ENCODE results near the gene TYROBP.
"Not testable (repeated sequence)": the region's sequence is repeated elsewhere in the genome, so short reads cannot be mapped to it uniquely, and the experiment has no call there.

The TYROBP gene

DNA sequence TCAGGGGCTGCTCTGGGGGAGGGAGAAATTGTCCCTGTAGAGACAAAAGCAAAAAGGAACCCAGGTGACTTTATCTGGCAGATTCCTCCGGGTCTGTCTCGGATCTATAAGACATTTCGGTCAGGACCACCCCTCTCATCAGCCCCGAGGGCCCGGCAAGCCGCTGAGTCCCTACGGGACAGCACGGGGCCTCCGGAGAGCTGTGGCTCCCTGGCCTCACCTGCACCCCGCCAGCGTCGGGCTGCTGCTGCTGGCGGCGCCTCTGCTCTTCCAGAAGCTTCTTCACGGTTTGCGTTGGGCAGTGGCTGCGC is 9.6 kb downstream of the TYROBP start:
- DNase-seq, result no peak

DNA sequence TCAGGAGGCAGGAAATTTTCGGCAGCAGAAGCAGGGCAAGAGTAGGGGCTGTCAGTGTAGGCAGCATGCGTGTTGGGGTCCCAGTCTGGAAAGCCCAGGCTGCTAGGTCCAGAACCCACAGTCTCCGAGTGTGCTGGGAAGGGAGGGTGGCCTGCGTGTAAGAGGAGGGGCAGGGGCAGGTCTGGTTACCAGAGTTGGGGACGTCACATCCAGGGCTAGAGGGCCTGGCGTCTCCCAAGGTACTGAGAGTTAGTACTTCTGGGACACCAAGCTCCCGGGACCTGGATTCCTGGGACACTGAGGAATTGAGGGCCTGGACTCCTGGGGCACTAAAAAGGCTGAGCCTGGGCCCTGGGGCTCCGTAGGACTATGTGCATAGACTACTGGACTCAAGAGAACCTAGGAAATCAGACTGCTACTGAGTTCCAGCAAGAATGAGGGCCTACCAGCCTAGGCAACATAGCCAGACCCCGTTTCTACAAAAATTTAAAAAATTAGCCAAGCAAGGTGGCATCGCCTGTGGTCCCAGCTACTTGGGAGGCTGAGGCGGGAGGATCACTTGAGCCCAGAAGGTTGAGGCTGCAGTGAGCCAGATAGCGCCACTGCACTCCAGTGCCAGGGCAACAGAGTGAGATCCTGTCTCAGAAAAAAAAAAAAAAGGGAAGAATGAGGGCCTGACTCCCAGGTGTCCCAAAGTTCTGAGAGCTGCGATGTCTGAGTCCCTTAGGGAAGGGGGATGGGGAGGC is 10.2 kb downstream of the TYROBP start:
- DNase-seq, result no peak

DNA sequence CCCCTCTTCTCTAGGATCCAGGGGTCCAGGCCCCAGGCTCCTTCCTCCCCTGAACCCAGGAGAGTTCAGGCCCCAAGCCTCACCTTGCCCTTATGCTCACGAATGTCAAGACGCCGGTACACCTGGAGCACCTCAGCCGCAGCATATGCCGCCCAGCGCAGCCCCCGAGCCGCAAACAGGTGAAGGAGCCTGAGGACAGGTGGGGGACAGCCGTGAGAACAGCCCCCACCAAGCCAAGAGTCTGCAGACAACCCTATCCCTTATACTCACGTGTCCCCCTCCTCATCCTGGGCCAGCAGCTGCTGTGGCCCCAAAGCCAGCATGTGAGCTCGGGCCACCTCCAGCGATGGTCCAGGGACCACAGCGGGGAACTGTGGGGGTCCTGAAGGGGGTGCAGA is 11.5 kb downstream of the TYROBP start:
- no peak for DNase-seq

- DNase-seq, result no peak
Observed at GRCh38 chr19:35895911-35896642, 12.0 kb downstream of the TYROBP start.

- DNase-seq, result no peak
Observed at GRCh38 chr19:35894342-35894741, 13.8 kb downstream of the TYROBP start.

- DNase-seq, result not testable (repeated sequence)
Observed at GRCh38 chr19:35891819-35892218, 16.3 kb downstream of the TYROBP start.

DNA sequence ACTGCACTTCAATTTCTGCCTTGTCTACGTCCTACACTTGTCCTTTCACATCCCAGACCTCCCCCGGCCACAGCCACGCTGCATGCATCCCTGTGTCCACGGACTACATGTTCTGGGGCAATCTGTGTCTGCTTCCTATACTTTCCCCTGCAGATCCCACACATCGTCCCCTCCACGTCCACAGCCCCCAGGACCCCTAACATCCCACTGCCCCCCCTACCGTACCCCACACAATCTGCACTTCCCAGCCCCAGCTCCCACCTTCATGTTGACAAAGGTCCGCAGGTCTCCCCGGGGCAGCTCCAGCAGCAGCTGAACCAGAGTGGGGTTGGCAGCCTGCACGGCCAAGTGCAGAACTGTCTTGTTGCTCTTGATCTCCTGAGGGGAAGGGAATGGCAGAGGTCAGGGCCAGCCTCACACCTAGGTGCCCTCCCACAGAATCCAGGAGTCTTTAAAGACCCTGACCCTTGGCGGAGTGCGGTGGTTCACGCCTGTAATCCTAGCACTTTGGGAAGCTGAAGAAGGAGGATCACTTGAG is 17.9 kb downstream of the TYROBP start:
- no peak for DNase-seq

DNA sequence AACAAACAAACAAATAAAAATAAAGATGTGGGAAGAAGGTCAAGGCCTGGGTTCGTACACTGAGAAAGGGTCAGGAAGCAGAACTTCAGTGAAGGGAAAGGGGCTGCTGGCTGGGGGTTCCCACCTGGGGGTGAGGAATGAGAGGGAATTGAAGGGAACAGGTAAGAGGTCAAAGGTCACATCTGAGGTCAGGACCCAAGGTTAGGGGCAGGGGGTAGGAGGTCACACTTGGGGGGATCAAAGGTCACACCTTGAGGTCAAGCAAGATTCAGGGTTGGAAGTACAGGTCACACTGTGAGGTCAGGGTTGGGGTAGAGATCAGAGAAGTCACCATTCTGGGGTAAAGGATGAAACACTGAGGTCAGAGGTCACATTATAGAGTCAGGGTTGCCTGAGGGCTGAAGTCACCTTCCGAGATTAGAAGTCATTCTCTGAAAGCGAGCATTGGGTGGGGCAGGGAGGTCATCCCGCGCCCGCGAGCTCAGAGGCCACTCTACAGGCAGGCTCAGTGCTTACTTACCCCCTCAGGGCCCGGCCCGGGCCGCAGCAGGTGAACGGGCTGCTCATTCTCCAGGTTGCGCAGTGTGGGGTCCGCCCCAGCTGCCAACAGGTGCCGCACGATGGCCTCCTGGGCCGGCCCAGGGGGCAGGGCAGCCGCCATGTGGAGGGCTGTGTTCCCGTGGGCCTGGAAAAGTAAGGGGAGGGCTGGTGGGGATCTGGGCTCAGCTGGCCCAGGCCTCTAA is 18.6 kb downstream of the TYROBP start:
- DNase-seq, result no peak

- DNase-seq, result no peak
Observed at GRCh38 chr19:35888398-35888797, 19.7 kb downstream of the TYROBP start.

GRCh38 chr19:35887197-35887596 is 20.9 kb downstream of the TYROBP start:
- no peak for DNase-seq

DNA sequence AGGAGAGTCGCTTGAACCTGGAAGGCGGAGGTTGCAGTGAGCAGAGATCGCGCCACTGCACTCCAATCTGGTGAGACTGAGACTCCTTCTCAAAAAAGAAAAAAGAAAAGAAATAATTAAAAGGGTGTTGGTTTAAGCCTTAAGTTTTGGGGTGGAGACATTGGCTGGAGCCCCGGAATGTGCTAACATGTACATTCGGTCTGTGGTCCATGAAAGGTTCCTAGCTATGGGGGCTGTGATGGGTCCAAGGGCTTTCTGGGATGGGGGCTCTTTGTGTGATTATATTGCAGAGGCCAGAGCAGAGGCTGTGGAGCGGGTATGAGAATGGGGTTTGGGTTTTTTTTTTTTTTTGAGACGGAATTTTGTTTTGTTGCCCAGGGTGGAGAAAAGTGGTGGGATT is 22.2 kb downstream of the TYROBP start:
- no peak for DNase-seq

- DNase-seq, result no peak
Observed at GRCh38 chr19:35885225-35885738, 22.8 kb downstream of the TYROBP start.

DNA sequence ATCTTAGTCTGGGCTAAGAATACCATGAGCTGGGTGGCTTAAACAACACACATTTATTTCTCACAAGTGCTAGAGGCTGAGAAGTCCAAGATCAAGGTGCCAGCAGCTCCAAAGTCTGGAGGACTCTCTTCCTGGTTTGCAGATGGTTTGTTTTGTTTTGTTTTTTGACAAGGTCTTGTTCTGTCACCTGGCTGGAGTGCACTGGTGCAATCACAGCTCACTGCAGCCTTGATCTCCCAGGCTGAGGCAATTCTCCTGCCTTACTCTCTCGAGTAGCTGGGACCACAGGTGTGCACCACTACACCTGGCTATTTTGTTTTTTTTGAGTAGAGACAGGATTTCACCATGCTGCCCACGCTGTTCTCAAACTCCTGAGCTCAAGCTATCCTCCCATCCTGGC is 24.2 kb downstream of the TYROBP start:
- DNase-seq, result no peak

DNA sequence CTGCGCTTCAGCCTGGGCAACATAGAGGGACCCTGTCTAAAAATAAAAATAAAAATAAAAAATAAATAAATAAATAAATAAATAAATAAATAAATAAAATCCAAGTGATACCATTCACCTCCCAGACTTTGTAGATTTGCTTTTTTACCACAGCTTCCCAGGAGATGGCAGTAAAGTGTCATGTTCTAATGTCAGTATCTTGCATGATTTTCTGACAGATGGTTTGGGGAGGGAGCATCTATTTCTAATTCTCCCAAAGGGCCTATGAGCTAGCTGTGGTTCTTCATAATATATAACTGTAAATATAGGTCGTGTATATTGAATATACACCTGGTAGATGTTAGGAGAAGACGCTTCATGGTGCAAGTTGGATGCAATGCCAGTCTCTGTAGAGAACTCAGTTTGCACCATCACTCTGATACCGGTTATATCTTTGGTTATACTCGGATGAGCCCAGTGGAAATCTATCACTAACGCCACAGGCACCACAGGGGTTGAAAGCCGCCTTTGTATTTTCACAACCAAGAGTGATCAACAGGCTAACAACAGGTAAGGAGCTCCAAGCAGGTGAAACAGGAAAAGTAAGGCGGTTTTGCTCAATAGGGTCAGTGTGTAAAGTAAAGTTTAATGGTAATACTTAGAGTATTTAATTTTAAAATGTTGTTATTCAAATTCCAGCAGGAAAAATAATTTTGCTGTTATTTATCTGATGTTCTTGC is 25.8 kb downstream of the TYROBP start:
- DNase-seq, result peak; percentile 66 to 73

GRCh38 chr19:35879770-35880317 is 28.3 kb downstream of the TYROBP start:
- DNase-seq, result peak; percentile 82 to 85

- DNase-seq, result no peak
Observed at GRCh38 chr19:35879068-35879467, 29.0 kb downstream of the TYROBP start.

DNA sequence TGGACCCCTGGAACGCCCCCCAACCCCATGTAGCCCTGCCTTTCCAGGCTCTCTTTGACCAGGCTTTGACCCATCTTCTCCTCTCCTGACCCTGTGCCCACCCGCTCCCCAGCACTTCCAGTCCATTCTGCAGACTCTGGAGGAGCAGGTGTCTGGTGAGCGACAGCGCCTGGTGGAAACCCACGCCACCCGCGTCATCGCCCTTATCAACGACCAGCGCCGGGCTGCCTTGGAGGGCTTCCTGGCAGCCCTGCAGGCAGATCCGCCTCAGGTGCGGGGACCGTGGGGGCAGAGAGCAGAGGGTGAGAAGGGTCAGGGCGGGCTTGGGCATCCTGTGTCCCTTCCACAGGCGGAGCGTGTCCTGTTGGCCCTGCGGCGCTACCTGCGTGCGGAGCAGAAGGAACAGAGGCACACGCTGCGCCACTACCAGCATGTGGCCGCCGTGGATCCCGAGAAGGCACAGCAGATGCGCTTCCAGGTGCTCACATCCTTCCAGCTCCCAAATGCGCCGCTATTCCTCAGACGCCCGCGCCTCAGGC is 33.6 kb downstream of the TYROBP start:
- DNase-seq, result no peak

DNA sequence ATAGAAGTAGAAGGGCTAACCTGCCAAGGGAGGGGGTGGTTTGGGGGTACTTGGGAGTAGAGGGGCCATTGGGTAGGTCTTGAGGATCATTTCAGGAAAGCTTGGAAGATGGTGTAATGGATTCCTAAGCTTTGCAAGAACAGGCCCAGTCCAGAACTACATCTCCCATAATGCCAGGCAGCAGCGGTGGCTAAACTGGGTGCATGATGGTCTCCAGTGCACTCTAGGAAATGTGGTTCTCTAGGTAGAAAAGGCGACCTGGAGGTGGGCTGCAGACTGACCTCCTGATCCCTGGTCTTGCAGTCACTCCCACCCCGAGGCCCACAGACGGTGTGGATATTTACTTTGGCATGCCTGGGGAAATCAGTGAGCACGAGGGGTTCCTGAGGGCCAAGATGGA is 35.9 kb downstream of the TYROBP start:
- DNase-seq, result no peak

DNA sequence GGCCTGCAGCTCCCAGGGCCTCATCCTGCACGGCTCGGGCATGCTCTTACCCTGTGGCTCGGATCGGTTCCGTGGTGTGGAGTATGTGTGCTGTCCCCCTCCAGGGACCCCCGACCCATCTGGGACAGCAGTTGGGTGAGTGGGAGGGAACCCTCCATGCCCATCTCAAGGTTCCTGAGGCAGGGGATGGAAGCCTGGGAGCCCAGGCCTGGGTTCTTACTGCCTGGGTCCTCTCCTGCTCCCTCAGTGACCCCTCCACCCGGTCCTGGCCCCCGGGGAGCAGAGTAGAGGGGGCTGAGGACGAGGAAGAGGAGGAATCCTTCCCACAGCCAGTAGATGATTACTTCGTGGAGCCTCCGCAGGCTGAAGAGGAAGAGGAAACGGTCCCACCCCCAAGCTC is 36.5 kb downstream of the TYROBP start:
- DNase-seq, result no peak

DNA sequence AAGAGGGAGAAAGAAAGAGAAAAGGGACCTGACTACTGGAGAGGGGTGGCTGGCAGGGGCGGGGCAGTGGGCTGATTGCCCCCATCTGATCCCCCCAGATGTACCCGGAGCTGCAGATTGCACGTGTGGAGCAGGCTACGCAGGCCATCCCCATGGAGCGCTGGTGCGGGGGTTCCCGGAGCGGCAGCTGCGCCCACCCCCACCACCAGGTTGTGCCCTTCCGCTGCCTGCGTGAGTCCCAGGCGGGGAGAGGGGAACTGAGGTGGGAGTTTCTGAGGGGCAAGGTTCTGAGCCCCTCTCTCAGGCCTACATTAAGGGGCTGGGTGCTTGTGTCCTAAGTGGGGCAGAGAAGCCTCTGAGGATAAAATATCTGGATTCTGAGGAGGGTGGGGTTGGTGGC is 37.3 kb downstream of the TYROBP start:
- no peak for DNase-seq

DNA sequence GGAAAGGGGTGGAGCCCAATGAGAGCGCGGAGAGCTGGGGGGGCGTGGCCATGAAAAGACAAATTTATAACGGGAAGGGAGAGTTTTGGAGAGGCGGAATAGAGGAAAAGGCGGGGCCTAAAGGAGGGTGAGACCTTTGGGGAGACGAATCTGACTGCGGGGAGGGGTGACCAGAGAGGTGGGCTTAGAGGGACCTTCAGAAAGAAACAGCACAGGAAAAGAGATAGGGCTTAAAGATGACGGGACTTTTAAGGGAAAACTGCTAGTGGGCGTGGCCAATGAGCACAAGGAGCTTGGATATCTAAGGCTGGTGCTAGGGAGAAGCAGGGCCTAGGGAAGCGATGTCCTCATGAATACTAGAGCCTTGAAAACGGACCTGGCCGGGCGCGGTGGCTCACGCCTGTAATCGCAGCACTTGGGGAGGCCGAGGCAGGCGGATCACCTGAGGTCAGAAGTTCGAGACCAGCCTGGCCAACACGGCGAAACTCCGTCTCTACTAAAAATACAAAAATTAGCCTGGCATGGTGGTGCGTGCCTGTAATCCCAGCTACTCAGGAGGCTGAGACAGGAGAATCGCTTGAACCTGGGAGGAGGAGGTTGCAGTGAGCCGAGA is 37.9 kb downstream of the TYROBP start:
- not testable (repeated sequence) for DNase-seq

Data from AML-193 (cell line).